ENCODE results near the gene DENND5A. TPM values are rescaled to one million over a fixed set of nuclear protein-coding genes. Genes with fewer than 3 reads are reported as not detected.
"Not testable (repeated sequence)": the region's sequence is repeated elsewhere in the genome, so short reads cannot be mapped to it uniquely, and the experiment has no call there.

Gene DENND5A
- total RNA-seq, 2 experiments from 2014 or later = 78.5 to 81.1 TPM

DNA sequence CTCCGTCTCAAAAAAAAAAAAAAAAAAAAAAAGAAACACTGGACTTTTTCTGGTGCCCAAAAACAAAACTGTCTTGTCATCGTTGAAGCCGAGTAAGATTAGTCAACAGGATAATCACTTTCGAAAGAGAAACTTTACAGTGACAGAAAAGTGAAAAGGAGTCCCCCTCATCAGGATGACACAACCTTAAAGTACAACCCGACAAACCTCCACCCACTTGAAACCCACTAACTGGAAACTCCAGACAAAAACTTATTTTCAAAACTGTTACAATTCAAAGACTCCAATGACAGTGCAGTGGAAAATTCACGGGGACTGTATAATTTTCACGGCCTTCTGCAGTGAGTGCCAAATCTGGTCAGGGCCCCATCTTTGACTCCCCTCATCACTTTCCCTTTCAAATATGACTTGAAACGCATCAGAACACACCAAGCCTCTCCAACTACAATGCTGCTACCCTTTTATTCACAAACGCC lies 1.3 kb downstream of the DENND5A start:
- H3K27ac Mint-ChIP-seq = peak overlapping the region; percentile 92
- H3K4me1 Mint-ChIP-seq (ENCODE audit: low read depth) = peaks cover 48% of the 10 kb centered on the region
- peak overlapping the region; percentile 94 for H3K4me3 Mint-ChIP-seq
- ChIA-PET POLR2A (interaction anchor here (0.5 to 3.1 kb wide), 10 partner anchors 10 to 575 kb away, joined by 3 to 16 read pairs (median 4); partner anchors contain the start of gene TMEM41B), CTCF (interaction anchor here (1.0 to 2.5 kb wide), 6 partner anchors 11 to 243 kb away, joined by 3 to 6 read pairs (median 4); partner anchors contain the start of gene IPO7)
- ATAC-seq (peak; percentile 65), DNase-seq (peak; percentile 54)
- H3K27me3 Mint-ChIP-seq (ENCODE audit: low read depth) = peaks cover 14% of the 10 kb centered on the region
- H3K9me3 Mint-ChIP-seq (ENCODE audit: insufficient read depth) = no peaks in the 10 kb centered on the region
- H3K36me3 Mint-ChIP-seq (ENCODE audit: low read depth) = peaks cover 19% of the 10 kb centered on the region

DNA sequence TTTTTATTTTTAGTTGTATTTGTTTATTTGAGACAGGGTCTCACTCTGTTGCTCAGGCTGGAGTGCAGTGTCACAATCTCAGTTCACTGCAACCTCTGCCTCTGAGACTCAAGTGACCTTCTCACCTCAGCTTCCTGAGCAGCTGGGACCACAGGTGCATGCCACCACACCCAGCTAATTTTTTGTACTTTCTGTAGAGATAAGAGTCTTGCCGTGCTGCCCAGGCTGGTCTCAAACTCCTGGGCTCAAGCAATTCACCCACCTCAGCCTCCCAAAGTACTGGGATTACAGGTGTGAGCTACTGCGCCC lies 4.4 kb downstream of the DENND5A start:
- not testable (repeated sequence) for ATAC-seq; H3K27me3 Mint-ChIP-seq (ENCODE audit: low read depth); H3K9me3 Mint-ChIP-seq (ENCODE audit: insufficient read depth)
- CTCF ChIA-PET = interaction anchor here (0.8 to 2.0 kb wide), 9 partner anchors 9 to 246 kb away, joined by 3 to 6 read pairs (median 4); no protein-coding TSS in a partner anchor
- POLR2A ChIA-PET = interaction anchor here (1.2 kb wide), 1 partner anchor 55 kb away, joined by 3 read pairs; no protein-coding TSS in a partner anchor
- Mint-ChIP-seq H3K4me1 (ENCODE audit: low read depth) (peaks cover 48% of the 10 kb centered on the region), H3K4me3 (peak overlapping the region; percentile 52), H3K27ac (peak overlapping the region; percentile 56), H3K36me3 (ENCODE audit: low read depth) (peaks cover 29% of the 10 kb centered on the region)
- DNase-seq = peak; percentile 53

DNA sequence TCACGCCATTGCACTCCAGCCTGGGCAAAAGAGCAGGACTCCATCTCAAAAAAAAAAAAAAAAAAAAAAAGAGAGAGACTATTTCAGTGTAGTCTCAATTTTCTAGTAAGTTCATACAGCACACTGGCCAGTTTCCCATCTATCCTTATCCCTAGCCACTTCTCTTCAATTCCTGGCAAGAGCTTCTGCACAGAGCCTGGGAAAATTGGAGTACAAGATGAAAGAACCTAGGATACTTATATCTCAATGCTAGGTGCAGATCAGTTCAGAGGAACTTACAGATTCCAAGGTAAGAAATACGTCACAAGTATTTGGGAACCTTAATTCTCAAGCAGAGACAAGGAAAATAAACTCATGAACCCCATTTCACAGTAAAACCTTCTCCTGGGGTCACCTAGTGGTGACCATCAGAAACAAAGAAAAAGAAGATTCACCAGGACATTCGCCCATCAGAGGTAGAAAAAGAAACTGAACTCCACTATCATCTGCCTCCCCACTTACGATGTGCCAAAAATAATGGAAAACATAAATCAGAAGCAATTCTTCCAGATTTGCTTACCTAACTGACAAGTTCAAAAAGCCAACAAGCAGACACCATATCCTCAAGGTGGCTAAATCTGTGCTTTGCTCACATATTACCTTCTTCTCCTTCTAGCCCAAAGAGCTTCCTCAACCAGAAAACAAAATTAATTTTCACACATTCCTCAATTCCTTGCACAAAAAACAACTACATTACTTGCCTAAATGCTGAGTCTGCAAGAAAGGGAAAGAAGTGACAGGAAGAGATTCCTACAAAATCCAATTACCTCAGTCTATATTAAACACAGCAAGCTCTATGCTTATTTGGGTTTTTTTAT lies 4.9 kb downstream of the DENND5A start:
- POLR2A ChIA-PET = interaction anchor here (1.2 kb wide), 1 partner anchor 55 kb away, joined by 3 read pairs; no protein-coding TSS in a partner anchor
- CTCF ChIA-PET = interaction anchor here (0.8 to 2.0 kb wide), 8 partner anchors 9 to 246 kb away, joined by 3 to 6 read pairs (median 4); no protein-coding TSS in a partner anchor
- H3K27me3 Mint-ChIP-seq (ENCODE audit: low read depth) = no peaks in the 10 kb centered on the region
- DNase-seq = no peak
- H3K9me3 Mint-ChIP-seq (ENCODE audit: insufficient read depth) = peaks cover 5% of the 10 kb centered on the region
- peaks cover 30% of the 10 kb centered on the region for H3K36me3 Mint-ChIP-seq (ENCODE audit: low read depth)
- no peak for ATAC-seq
- no peak overlapping the region for H3K27ac Mint-ChIP-seq
- no peak overlapping the region for H3K4me3 Mint-ChIP-seq
- H3K4me1 Mint-ChIP-seq (ENCODE audit: low read depth) = peaks cover 43% of the 10 kb centered on the region

DNA sequence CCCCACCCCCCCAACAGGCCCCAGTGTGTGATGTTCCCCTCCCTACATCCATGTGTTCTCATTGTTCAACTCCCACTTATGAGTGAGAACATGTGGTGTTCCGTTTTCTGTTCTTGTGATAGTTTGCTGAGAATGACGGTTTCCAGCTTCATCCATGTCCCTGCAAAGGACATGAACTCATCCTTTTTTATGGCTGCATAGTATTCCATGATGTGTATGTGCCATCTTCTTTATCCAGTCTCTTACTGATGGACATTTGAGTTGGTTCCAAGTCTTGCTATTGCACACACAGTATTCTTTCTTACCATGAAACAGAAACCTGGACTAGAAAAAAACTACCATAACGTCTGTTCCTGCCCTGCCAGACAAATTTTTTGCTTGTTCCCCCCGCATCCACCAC lies 6.9 kb downstream of the DENND5A start:
- Mint-ChIP-seq H3K36me3 (ENCODE audit: low read depth) (peaks cover 30% of the 10 kb centered on the region), H3K4me1 (ENCODE audit: low read depth) (peaks cover 51% of the 10 kb centered on the region)
- H3K9me3 Mint-ChIP-seq (ENCODE audit: insufficient read depth); H3K4me3 Mint-ChIP-seq; DNase-seq; H3K27me3 Mint-ChIP-seq (ENCODE audit: low read depth); POLR2A ChIA-PET; ATAC-seq; H3K27ac Mint-ChIP-seq; CTCF ChIA-PET: not testable (repeated sequence)

DNA sequence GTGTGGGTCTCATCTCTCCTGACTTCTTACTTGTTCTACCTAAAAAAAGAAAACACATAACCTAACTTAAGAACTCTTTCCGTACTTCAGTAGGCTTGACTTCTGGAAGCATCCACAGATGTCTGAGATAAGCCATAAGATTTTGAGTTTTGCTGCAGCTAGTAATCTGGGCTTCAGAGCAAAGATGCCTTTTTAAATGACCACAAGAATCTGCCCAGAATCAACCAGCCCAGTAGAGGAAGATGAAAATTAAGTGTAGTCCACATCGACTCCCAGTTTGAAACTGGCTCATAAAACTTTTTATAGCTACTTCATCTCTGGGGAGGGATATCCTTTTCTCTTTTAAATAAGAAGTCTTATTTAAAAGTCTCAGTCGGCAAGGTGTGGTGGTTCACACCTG lies 10.7 kb downstream of the DENND5A start:
- Mint-ChIP-seq H3K36me3 (ENCODE audit: low read depth) (peaks cover 26% of the 10 kb centered on the region), H3K9me3 (ENCODE audit: insufficient read depth) (peaks cover 5% of the 10 kb centered on the region), H3K27me3 (ENCODE audit: low read depth) (no peaks in the 10 kb centered on the region), H3K4me1 (ENCODE audit: low read depth) (peaks cover 49% of the 10 kb centered on the region), H3K4me3 (no peak overlapping the region), H3K27ac (no peak overlapping the region)
- ChIA-PET CTCF (no interaction called here), POLR2A (interaction anchor here (0.7 kb wide), 1 partner anchor 275 kb away, joined by 3 read pairs; no protein-coding TSS in a partner anchor)
- DNase-seq (no peak), ATAC-seq (no peak)

DNA sequence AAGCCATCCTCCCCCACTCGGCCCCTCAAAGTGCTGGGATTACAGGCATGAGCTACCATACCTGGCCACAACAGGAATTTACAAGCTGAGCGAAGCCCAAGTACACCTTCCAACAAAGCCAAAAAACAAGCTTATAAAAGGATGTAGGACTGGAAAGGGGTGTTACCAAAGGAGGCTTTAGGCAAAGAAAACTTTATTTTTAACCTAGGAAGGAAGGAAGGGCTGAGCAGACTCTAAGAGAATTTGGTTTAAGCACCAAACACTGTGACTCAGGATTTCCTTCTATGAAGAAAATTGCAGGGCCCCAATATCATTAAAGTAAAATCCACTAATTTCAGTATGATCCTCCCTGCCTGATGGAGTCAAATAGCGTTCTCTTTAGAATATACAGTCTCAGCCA lies 12.1 kb downstream of the DENND5A start:
- no peak for ATAC-seq
- H3K36me3 Mint-ChIP-seq (ENCODE audit: low read depth) = peaks cover 22% of the 10 kb centered on the region

DNA sequence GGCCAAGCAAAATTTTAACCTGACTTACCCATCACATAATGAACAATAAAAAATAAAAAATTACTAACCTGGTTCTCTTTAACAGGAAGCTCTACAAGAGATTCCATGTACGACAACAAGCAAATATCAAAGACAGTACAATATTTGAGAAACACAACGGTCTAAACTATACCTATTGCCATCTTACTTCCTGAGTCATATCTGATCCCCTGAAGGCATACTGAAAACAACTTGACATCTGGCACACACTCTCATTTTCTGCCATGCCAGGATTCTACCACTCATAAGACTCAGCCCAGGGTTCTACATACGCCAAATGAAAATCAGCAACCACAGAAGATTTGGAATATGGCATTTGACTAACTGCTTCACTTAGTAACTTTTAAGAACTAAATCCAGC lies 13.8 kb downstream of the DENND5A start:
- Mint-ChIP-seq H3K4me3 (peak overlapping the region; percentile 46), H3K4me1 (ENCODE audit: low read depth) (peaks cover 69% of the 10 kb centered on the region), H3K27me3 (ENCODE audit: low read depth) (no peaks in the 10 kb centered on the region), H3K27ac (peak overlapping the region; percentile 27), H3K36me3 (ENCODE audit: low read depth) (peaks cover 23% of the 10 kb centered on the region), H3K9me3 (ENCODE audit: insufficient read depth) (no peaks in the 10 kb centered on the region)
- no peak for ATAC-seq
- no peak for DNase-seq
- ChIA-PET POLR2A (no interaction called here), CTCF (interaction anchor here (1.3 to 2.2 kb wide), 3 partner anchors 10 to 362 kb away, joined by 3 to 5 read pairs (median 3); no protein-coding TSS in a partner anchor)

More for the DNA sequence above, 12.1 kb downstream of the DENND5A start:
- Mint-ChIP-seq H3K9me3 (ENCODE audit: insufficient read depth) (no peaks in the 10 kb centered on the region), H3K27ac (no peak overlapping the region), H3K27me3 (ENCODE audit: low read depth) (no peaks in the 10 kb centered on the region), H3K4me1 (ENCODE audit: low read depth) (peaks cover 56% of the 10 kb centered on the region), H3K4me3 (no peak overlapping the region)
- no peak for DNase-seq
- ChIA-PET CTCF (interaction anchor here (0.7 to 1.0 kb wide), 3 partner anchors 11 to 253 kb away, joined by 3 read pairs; no protein-coding TSS in a partner anchor), POLR2A (no interaction called here)

DNA sequence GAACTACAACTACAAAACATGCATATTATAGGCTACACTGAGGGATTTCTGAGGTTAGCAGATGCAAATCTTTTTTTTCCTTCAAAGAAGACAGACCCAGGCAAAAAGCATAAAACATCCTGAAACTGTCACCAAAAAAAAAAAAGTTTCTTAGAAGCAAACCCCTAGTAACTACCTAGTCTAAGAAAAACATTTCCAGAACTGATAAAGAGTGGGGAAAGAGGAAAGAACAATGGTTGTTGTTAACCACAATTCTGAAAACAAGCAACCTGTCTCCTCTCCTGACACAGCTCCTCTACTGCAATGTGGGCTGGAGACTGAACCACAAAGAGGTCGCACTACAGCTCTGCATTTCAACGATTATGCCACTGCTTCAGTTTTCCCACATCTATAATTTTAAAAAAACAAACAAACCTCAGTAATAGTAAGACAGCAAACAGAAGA lies 15.0 kb downstream of the DENND5A start:
- Mint-ChIP-seq H3K27ac (peak overlapping the region; percentile 77), H3K4me3 (peak overlapping the region; percentile 57), H3K9me3 (ENCODE audit: insufficient read depth) (no peaks in the 10 kb centered on the region), H3K4me1 (ENCODE audit: low read depth) (peaks cover 74% of the 10 kb centered on the region), H3K36me3 (ENCODE audit: low read depth) (peaks cover 21% of the 10 kb centered on the region), H3K27me3 (ENCODE audit: low read depth) (no peaks in the 10 kb centered on the region)
- CTCF ChIA-PET = interaction anchor here (0.7 to 1.8 kb wide), 6 partner anchors 9 to 84 kb away, joined by 3 to 6 read pairs (median 3); no protein-coding TSS in a partner anchor
- POLR2A ChIA-PET = interaction anchor here (0.5 to 0.9 kb wide), 5 partner anchors 12 to 567 kb away, joined by 3 to 5 read pairs (median 3); partner anchors contain the start of gene ZNF143
- DNase-seq (peak; percentile 72), ATAC-seq (peak; percentile 92)

DNA sequence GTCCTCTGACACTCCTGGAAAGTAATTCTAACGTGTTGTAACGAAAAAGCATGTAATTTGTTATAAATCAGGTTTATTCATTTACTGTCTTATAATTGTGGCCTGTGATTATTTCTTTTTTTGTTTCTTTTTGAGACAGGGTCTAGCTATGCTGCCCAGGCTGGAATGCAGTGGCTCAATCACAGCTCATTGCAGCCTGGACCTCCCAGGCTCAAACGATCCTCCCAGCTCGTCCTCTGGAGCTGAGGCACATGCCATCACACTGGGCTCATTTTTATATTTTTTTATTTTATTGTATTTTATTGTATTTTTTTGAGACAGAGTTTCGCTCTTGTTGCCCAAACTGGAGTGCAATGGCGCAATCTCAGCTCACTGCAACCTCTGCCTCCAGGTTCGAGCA lies 15.9 kb downstream of the DENND5A start:
- peaks cover 69% of the 10 kb centered on the region for H3K4me1 Mint-ChIP-seq (ENCODE audit: low read depth)
- no peaks in the 10 kb centered on the region for H3K27me3 Mint-ChIP-seq (ENCODE audit: low read depth)
- no peaks in the 10 kb centered on the region for H3K9me3 Mint-ChIP-seq (ENCODE audit: insufficient read depth)
- peak overlapping the region; percentile 18 for H3K4me3 Mint-ChIP-seq
- ATAC-seq (no peak), DNase-seq (no peak)
- no peak overlapping the region for H3K27ac Mint-ChIP-seq
- ChIA-PET CTCF (interaction anchor here (1.8 kb wide), 1 partner anchor 11 kb away, joined by 6 read pairs; no protein-coding TSS in a partner anchor), POLR2A (interaction anchor here (0.6 kb wide), 1 partner anchor 18 kb away, joined by 4 read pairs; no protein-coding TSS in a partner anchor)
- H3K36me3 Mint-ChIP-seq (ENCODE audit: low read depth) = peaks cover 16% of the 10 kb centered on the region

DNA sequence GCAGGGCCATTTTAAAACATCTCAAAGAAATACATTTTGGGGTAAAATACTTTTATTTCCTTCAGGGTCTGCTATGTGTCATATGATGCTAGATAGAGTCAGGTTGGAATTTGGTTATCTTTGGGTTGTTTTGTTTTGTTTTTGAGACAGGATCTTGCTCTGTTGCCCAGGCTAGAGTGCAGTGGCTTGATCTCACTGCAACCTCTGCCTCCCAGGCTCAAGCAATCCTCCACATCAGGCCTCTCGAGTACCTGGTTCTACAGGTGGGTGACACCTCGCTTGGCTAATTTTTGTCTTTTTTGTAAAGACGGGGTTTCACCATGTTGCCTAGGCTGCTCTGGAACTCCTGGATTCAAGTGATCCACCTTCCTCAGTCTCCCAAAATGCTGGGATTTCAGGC lies 17.3 kb downstream of the DENND5A start:
- ChIA-PET POLR2A (interaction anchor here (0.6 to 1.6 kb wide), 2 partner anchors 32 to 137 kb away, joined by 3 read pairs; partner anchors contain the start of gene IPO7), CTCF (no interaction called here)
- Mint-ChIP-seq H3K4me3 (no peak overlapping the region), H3K4me1 (ENCODE audit: low read depth) (peaks cover 65% of the 10 kb centered on the region), H3K36me3 (ENCODE audit: low read depth) (peaks cover 16% of the 10 kb centered on the region), H3K27me3 (ENCODE audit: low read depth) (no peaks in the 10 kb centered on the region), H3K9me3 (ENCODE audit: insufficient read depth) (no peaks in the 10 kb centered on the region), H3K27ac (peak overlapping the region; percentile 60)
- DNase-seq (no peak), ATAC-seq (no peak)

DNA sequence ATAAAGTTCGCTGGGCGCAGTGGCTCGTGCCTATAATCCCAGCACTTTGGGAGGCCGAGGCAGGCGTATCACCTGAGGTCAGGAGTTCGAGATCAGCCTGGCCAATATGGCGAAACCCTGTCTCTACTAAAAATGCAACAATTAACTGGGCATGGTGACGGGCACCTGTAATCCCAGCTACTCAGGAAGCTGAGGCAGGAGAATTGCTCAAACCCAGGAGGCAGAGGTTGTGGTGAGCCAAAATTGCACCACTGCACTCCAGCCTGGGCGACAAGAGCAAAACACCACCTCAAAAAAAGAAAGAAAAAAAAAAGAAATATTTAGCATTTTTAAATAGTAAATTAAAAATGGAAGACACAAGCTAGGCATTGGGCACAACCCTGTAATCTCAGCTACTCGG lies 28.9 kb downstream of the DENND5A start:
- peaks cover 11% of the 10 kb centered on the region for H3K9me3 Mint-ChIP-seq (ENCODE audit: insufficient read depth)
- CTCF ChIA-PET; H3K27me3 Mint-ChIP-seq (ENCODE audit: low read depth); POLR2A ChIA-PET; DNase-seq; ATAC-seq; H3K4me3 Mint-ChIP-seq: not testable (repeated sequence)
- peak overlapping the region; percentile 16 for H3K27ac Mint-ChIP-seq
- H3K36me3 Mint-ChIP-seq (ENCODE audit: low read depth) = peaks cover 22% of the 10 kb centered on the region
- H3K4me1 Mint-ChIP-seq (ENCODE audit: low read depth) = peaks cover 39% of the 10 kb centered on the region
